Measurements from ENCODE around the gene GRM4.

GRCh38 chr6:34072727-34073126 is 73.2 kb downstream of the GRM4 start:
- no peak for TF ChIP-seq POLR2A (IDR thresholded peaks at IDR 0.05; ENCODE audit: low read length)
- TF ChIP-seq GATA1 (IDR thresholded peaks at IDR 0.05; ENCODE audit: low read depth, low read length): no peak
